ENCODE measurements around the gene SLC49A4. TPM values are rescaled to one million over a fixed set of nuclear protein-coding genes. Genes with fewer than 3 reads are reported as not detected.
"Not testable (repeated sequence)": the region's sequence is repeated elsewhere in the genome, so short reads cannot be mapped to it uniquely, and the experiment has no call there.

SLC49A4 gene
- 35.0 and 41.6 TPM in 2 replicates for total RNA-seq (2022)
- percentile 85 among the genes with signal in this experiment for Bru-seq, nascent RNA
- BruChase-seq, experiment 1, labeled RNA remaining after a 2-hour chase, result percentile 74 among the genes with signal in this experiment
- BruChase-seq, experiment 2, labeled RNA remaining after a 6-hour chase, result percentile 77 among the genes with signal in this experiment
- long read RNA-seq, transcript DIRC2-201 (9 exons, 3,596 nt), result major isoform, 110 of 120 reads
- long read RNA-seq, partial matches to known transcripts, result 3 of 120 reads
- long read RNA-seq, other reads (novel, unspliced or antisense), result 7 of 120 reads

- no peak within 1 kb of the TSS for H3K4me3 Mint-ChIP-seq (ENCODE audit: unreplicated experiment)
- H3K4me1 Mint-ChIP-seq (ENCODE audit: low read depth, unreplicated experiment), result peaks cover 7% of the 10 kb centered on the region
These were observed at the start of gene SLC49A4 for GRCh38 chr3:122794779-122795673. Gene SLC49A4, plus strand, starts transcription at chr3:122795069. Its CDS starts 124 bp downstream, at chr3:122795193.

GRCh38 chr3:122745369-122746021, 49.4 kb upstream of the SLC49A4 start:
- H3K4me3 Mint-ChIP-seq (ENCODE audit: unreplicated experiment), result no peak overlapping the region
- Histone ChIP-seq H3K27me3 (replicated peaks; ENCODE audit: control insufficient read depth, insufficient read depth, low read length) (no peaks in the 10 kb centered on the region), H3K4me3 (ENCODE audit: low read depth, low read length) (no peak overlapping the region), H3K36me3 (ENCODE audit: control insufficient read depth, insufficient read depth, low read length) (no peaks in the 10 kb centered on the region), H3K9me3 (no peaks in the 10 kb centered on the region), H3K4me1 (no peaks in the 10 kb centered on the region)
- no peaks in the 10 kb centered on the region for H3K27me3 Mint-ChIP-seq (ENCODE audit: insufficient read depth, unreplicated experiment)
- peaks cover 10% of the 10 kb centered on the region for H3K9me3 Mint-ChIP-seq (ENCODE audit: unreplicated experiment)
- DNase-seq, result no peak
- peaks cover 12% of the 10 kb centered on the region for H3K36me3 Mint-ChIP-seq (ENCODE audit: insufficient read depth, unreplicated experiment)
- CTCF ChIA-PET, result interaction anchor here (0.9 kb wide), 1 partner anchor 10 kb away, joined by 4 read pairs; no protein-coding TSS in a partner anchor
- TF ChIP-seq CTCF (IDR thresholded peaks at IDR 0.05; ENCODE audit: insufficient read depth in 1 of 2, low read depth in 1 of 2, low read length in 1 of 2, severe bottlenecking in 1 of 2, unreplicated experiment in 1 of 2), result no peak
- intact Hi-C loops (cut with micrococcal nuclease; ENCODE audit: unreplicated experiment), result no loop called here
- peak overlapping the region; percentile 72 for H3K27ac Mint-ChIP-seq (ENCODE audit: unreplicated experiment)
- POLR2A ChIA-PET, result no interaction called here
- H3K4me1 Mint-ChIP-seq (ENCODE audit: low read depth, unreplicated experiment), result no peaks in the 10 kb centered on the region
- BruUV-seq (replicated peaks), result no TSS peak

More at GRCh38 chr3:122794779-122795673, at the start of gene SLC49A4:
- Mint-ChIP-seq H3K9me3 (ENCODE audit: unreplicated experiment) (no peaks in the 10 kb centered on the region), H3K27me3 (ENCODE audit: insufficient read depth, unreplicated experiment) (no peaks in the 10 kb centered on the region), H3K27ac (ENCODE audit: unreplicated experiment) (peak within 1 kb of the TSS; percentile 72), H3K36me3 (ENCODE audit: insufficient read depth, unreplicated experiment) (peaks cover 15% of the 10 kb centered on the region)
- POLR2A ChIA-PET, result no interaction called here
- CTCF ChIA-PET, result no interaction called here
- Histone ChIP-seq H3K9me3 (no peaks in the 10 kb centered on the region), H3K4me1 (peaks cover 24% of the 10 kb centered on the region), H3K4me3 (ENCODE audit: low read depth, low read length) (peak within 1 kb of the TSS; percentile 95), H3K27me3 (replicated peaks; ENCODE audit: control insufficient read depth, insufficient read depth, low read length) (no peaks in the 10 kb centered on the region), H3K36me3 (ENCODE audit: control insufficient read depth, insufficient read depth, low read length) (no peaks in the 10 kb centered on the region)
- DNase-seq, result peak; percentile 85 to 93
- intact Hi-C loops (cut with micrococcal nuclease; ENCODE audit: unreplicated experiment), result loop anchor here (1.0 to 10.0 kb wide), 3 partner anchors 40 to 230 kb away; partner anchors contain the start of genes DTX3L, PARP14 and PARP9
- BruUV-seq (replicated peaks), result no TSS peak
- no peak for TF ChIP-seq CTCF (IDR thresholded peaks at IDR 0.05; ENCODE audit: insufficient read depth in 1 of 2, low read depth in 1 of 2, low read length in 1 of 2, severe bottlenecking in 1 of 2, unreplicated experiment in 1 of 2)

- H3K9me3 Mint-ChIP-seq (ENCODE audit: unreplicated experiment); H3K36me3 Mint-ChIP-seq (ENCODE audit: insufficient read depth, unreplicated experiment); H3K4me1 ChIP-seq; DNase-seq; CTCF ChIA-PET; H3K27me3 Mint-ChIP-seq (ENCODE audit: insufficient read depth, unreplicated experiment); H3K36me3 ChIP-seq (ENCODE audit: control insufficient read depth, insufficient read depth, low read length); H3K27me3 ChIP-seq (replicated peaks; ENCODE audit: control insufficient read depth, insufficient read depth, low read length); H3K4me3 Mint-ChIP-seq (ENCODE audit: unreplicated experiment); H3K9me3 ChIP-seq; BruUV-seq (replicated peaks); H3K27ac Mint-ChIP-seq (ENCODE audit: unreplicated experiment); POLR2A ChIA-PET; intact Hi-C loops (cut with micrococcal nuclease; ENCODE audit: unreplicated experiment); H3K4me1 Mint-ChIP-seq (ENCODE audit: low read depth, unreplicated experiment); H3K4me3 ChIP-seq (ENCODE audit: low read depth, low read length): not testable (repeated sequence)
These were observed 47.6 kb upstream of the SLC49A4 start for GRCh38 chr3:122747295-122747694.
